ENCODE results near the gene SMARCC1. TPM values are rescaled to one million over a fixed set of nuclear protein-coding genes. Genes with fewer than 3 reads are reported as not detected.

SMARCC1 gene
- total RNA-seq, 1 experiment from 2014 or later: 168 TPM

GRCh38 chr3:47565734-47566550, 215.8 kb downstream of the SMARCC1 start:
- Histone ChIP-seq H3K9me3 (ENCODE audit: control insufficient read depth in 1 of 2, insufficient read depth in 1 of 2, low read depth in 1 of 2, low read length in 2 of 2) (no peaks in the 10 kb centered on the region), H3K4me3 (replicated peaks in 1 of 2; ENCODE audit: low read depth in 1 of 2, low read length in 2 of 2) (no peak overlapping the region), H2AFZ (ENCODE audit: low read depth, low read length, poor library complexity, severe bottlenecking) (no peak overlapping the region), H3K9ac (ENCODE audit: low read length) (no peak overlapping the region), H3K27me3 (ENCODE audit: insufficient read depth, low read length) (no peaks in the 10 kb centered on the region), H3K27ac (ENCODE audit: low read depth, low read length) (no peak overlapping the region), H3K36me3 (ENCODE audit: control insufficient read depth in 1 of 2, insufficient read depth in 2 of 2, low read length in 2 of 2) (no peaks in the 10 kb centered on the region), H3K79me2 (ENCODE audit: insufficient read depth, low read length) (no peaks in the 10 kb centered on the region), H3K9me2 (ENCODE audit: insufficient read depth) (no peaks in the 10 kb centered on the region), H4K20me1 (ENCODE audit: insufficient read depth) (no peaks in the 10 kb centered on the region), H3K4me2 (ENCODE audit: low read length) (no peak overlapping the region), H3K4me1 (ENCODE audit: control insufficient read depth in 1 of 2, insufficient read depth in 2 of 2, low read length in 2 of 2) (no peaks in the 10 kb centered on the region)
- no TSS peak for BruUV-seq (replicated peaks)
- RAD21 ChIA-PET (ENCODE audit: low non-redundant PET in 1 of 2, low total read pairs in 2 of 2, uncharacterized antibody in 2 of 2, unreplicated experiment in 2 of 2): no interaction called here
- ATAC-seq (no peak), DNase-seq (ENCODE audit: low read depth, low spot score) (no peak)
- intact Hi-C loops (cut with micrococcal nuclease): no loop called here
- TF ChIP-seq EZH2 (IDR thresholded peaks at IDR 0.05) (no peak), FOSL1 (IDR thresholded peaks at IDR 0.05; ENCODE audit: low read depth) (no peak), JUND (IDR thresholded peaks at IDR 0.05) (no peak), YY1 (IDR thresholded peaks at IDR 0.05; ENCODE audit: extremely low read depth, insufficient replicate concordance, low read depth, low read length) (no peak), CEBPB (IDR thresholded peaks at IDR 0.05; ENCODE audit: low read depth) (no peak), EGR1 (IDR thresholded peaks at IDR 0.05; ENCODE audit: low read depth) (no peak), ELF1 (IDR thresholded peaks at IDR 0.05; ENCODE audit: borderline replicate concordance, low read depth) (no peak), SIN3A (IDR thresholded peaks at IDR 0.05; ENCODE audit: low read depth) (no peak), SP1 (IDR thresholded peaks at IDR 0.05; ENCODE audit: low read depth) (no peak), ZFX (IDR thresholded peaks at IDR 0.05) (no peak), CBX3 (IDR thresholded peaks at IDR 0.05; ENCODE audit: low read depth) (no peak), TCF7L2 (IDR thresholded peaks at IDR 0.05; ENCODE audit: borderline replicate concordance, extremely low read depth, insufficient read depth, insufficient read length) (no peak), RAD21 (IDR thresholded peaks at IDR 0.05; ENCODE audit: low read depth) (no peak), SRF (IDR thresholded peaks at IDR 0.05; ENCODE audit: low read depth) (no peak), ZBTB33 (IDR thresholded peaks at IDR 0.05; ENCODE audit: extremely low read depth, insufficient replicate concordance, low read length) (no peak)
- TF ChIP-seq, protein P1, sequence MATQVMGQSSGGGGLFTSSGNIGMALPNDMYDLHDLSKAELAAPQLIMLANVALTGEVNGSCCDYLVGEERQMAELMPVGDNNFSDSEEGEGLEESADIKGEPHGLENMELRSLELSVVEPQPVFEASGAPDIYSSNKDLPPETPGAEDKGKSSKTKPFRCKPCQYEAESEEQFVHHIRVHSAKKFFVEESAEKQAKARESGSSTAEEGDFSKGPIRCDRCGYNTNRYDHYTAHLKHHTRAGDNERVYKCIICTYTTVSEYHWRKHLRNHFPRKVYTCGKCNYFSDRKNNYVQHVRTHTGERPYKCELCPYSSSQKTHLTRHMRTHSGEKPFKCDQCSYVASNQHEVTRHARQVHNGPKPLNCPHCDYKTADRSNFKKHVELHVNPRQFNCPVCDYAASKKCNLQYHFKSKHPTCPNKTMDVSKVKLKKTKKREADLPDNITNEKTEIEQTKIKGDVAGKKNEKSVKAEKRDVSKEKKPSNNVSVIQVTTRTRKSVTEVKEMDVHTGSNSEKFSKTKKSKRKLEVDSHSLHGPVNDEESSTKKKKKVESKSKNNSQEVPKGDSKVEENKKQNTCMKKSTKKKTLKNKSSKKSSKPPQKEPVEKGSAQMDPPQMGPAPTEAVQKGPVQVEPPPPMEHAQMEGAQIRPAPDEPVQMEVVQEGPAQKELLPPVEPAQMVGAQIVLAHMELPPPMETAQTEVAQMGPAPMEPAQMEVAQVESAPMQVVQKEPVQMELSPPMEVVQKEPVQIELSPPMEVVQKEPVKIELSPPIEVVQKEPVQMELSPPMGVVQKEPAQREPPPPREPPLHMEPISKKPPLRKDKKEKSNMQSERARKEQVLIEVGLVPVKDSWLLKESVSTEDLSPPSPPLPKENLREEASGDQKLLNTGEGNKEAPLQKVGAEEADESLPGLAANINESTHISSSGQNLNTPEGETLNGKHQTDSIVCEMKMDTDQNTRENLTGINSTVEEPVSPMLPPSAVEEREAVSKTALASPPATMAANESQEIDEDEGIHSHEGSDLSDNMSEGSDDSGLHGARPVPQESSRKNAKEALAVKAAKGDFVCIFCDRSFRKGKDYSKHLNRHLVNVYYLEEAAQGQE (IDR thresholded peaks at IDR 0.05; ENCODE audit: low read depth): no peak
- TF ChIP-seq, protein P2, sequence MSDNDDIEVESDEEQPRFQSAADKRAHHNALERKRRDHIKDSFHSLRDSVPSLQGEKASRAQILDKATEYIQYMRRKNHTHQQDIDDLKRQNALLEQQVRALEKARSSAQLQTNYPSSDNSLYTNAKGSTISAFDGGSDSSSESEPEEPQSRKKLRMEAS (IDR thresholded peaks at IDR 0.05): no peak
- TF ChIP-seq, protein P3, sequence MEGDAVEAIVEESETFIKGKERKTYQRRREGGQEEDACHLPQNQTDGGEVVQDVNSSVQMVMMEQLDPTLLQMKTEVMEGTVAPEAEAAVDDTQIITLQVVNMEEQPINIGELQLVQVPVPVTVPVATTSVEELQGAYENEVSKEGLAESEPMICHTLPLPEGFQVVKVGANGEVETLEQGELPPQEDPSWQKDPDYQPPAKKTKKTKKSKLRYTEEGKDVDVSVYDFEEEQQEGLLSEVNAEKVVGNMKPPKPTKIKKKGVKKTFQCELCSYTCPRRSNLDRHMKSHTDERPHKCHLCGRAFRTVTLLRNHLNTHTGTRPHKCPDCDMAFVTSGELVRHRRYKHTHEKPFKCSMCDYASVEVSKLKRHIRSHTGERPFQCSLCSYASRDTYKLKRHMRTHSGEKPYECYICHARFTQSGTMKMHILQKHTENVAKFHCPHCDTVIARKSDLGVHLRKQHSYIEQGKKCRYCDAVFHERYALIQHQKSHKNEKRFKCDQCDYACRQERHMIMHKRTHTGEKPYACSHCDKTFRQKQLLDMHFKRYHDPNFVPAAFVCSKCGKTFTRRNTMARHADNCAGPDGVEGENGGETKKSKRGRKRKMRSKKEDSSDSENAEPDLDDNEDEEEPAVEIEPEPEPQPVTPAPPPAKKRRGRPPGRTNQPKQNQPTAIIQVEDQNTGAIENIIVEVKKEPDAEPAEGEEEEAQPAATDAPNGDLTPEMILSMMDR (IDR thresholded peaks at IDR 0.05 in 2 of 3, conservative IDR thresholded peaks at IDR 0.05 in 1 of 3; ENCODE audit: borderline replicate concordance in 1 of 3, insufficient read depth in 1 of 3, low read depth in 2 of 3, low read length in 2 of 3): no peak
- TF ChIP-seq, protein P4, sequence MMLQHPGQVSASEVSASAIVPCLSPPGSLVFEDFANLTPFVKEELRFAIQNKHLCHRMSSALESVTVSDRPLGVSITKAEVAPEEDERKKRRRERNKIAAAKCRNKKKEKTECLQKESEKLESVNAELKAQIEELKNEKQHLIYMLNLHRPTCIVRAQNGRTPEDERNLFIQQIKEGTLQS (IDR thresholded peaks at IDR 0.05): no peak
- POLR2A ChIA-PET: no interaction called here
- CTCF ChIA-PET: no interaction called here
